Measurements from ENCODE around the gene ADPRM. TPM values are rescaled to one million over a fixed set of nuclear protein-coding genes. Genes with fewer than 3 reads are reported as not detected.

ADPRM gene
- total RNA-seq, 1 experiment from 2014 or later: 5.1 TPM

- Mint-ChIP-seq H3K36me3 (ENCODE audit: insufficient read depth in 1 of 3, low read depth in 3 of 3) (no peaks in the 10 kb centered on the region), H3K4me3 (no peak overlapping the region), H3K27me3 (ENCODE audit: low read depth) (no peaks in the 10 kb centered on the region), H3K4me1 (peaks cover 39 to 44% of the 10 kb centered on the region in 2 experiments), H3K27ac (no peak overlapping the region), H3K9me3 (no peaks in the 10 kb centered on the region; a peak in 1 of 5 replicates)
- Histone ChIP-seq H3K23me2 (ENCODE audit: insufficient read length, low read depth, low read length, poor library complexity, severe bottlenecking) (peaks cover 6% of the 10 kb centered on the region), H3K18ac (ENCODE audit: insufficient read length, low read depth, low read length) (no peak overlapping the region), H3K27ac (ENCODE audit: insufficient read length, low read depth, low read length) (no peak overlapping the region), H2BK120ac (ENCODE audit: low read depth, low read length, poor library complexity, severe bottlenecking) (no peak overlapping the region), H3K23ac (ENCODE audit: insufficient read length, low read depth, low read length) (no peak overlapping the region), H3K79me1 (ENCODE audit: insufficient read depth, low read depth, low read length, poor library complexity, severe bottlenecking) (no peaks in the 10 kb centered on the region), H4K91ac (ENCODE audit: insufficient read length, low read depth, low read length) (no peak overlapping the region), H2BK12ac (ENCODE audit: insufficient read length, low read depth, low read length) (no peak overlapping the region), H3K9ac (ENCODE audit: extremely low read depth, insufficient read length, low read length) (no peak overlapping the region), H2AK5ac (ENCODE audit: insufficient read length, low read length) (no peak overlapping the region), H4K5ac (ENCODE audit: insufficient read length, low read depth, low read length) (no peak overlapping the region), H3K9me3 (ENCODE audit: control insufficient read depth, low read depth, low read length) (no peaks in the 10 kb centered on the region), H3K4ac (ENCODE audit: low read depth, low read length) (no peak overlapping the region), H3K27me3 (ENCODE audit: insufficient read depth, low read length) (no peaks in the 10 kb centered on the region), H2BK15ac (ENCODE audit: low read depth, low read length) (no peak overlapping the region), H3K4me1 (ENCODE audit: insufficient read depth, low read length) (peaks cover 14% of the 10 kb centered on the region; the same call in 1 of the 2 replicates), H2BK20ac (ENCODE audit: low read depth, low read length, poor library complexity, severe bottlenecking) (no peak overlapping the region), H3K14ac (ENCODE audit: insufficient read depth, low read length) (no peak overlapping the region), H4K8ac (replicated peaks; ENCODE audit: insufficient read length, low read depth, low read length) (no peak overlapping the region), H3K56ac (ENCODE audit: insufficient read length, low read depth, low read length) (no peak overlapping the region), H2AFZ (ENCODE audit: low read length) (no peak overlapping the region), H3K4me2 (ENCODE audit: insufficient read depth, insufficient read length, low read length) (no peak overlapping the region), H3T11ph (ENCODE audit: low read length) (no peak overlapping the region), H3K79me2 (ENCODE audit: insufficient read depth, low read length) (no peaks in the 10 kb centered on the region), H4K20me1 (ENCODE audit: control insufficient read depth, insufficient read depth, insufficient read length) (no peaks in the 10 kb centered on the region), H2BK5ac (ENCODE audit: insufficient read length, low read length) (no peak overlapping the region)
- no peak for TF ChIP-seq CTCF (conservative IDR thresholded peaks at IDR 0.05)
- whole genome bisulfite sequencing (ENCODE audit: extremely low coverage, insufficient read length, low lambda C conversion rate): no CpG with 5 or more reads among the region's 2 CpGs
- no peak for DNase-seq
Measured at GRCh38 chr17:10757647-10758046, 60.3 kb downstream of the ADPRM start.
